ENCODE results near the gene NFIC.

- TF ChIP-seq GATA3 (IDR thresholded peaks at IDR 0.05; ENCODE audit: low read depth, low read length): no peak
- no peak for TF ChIP-seq GATA2 (IDR thresholded peaks at IDR 0.05; ENCODE audit: low read depth, low read length)
Measured at GRCh38 chr19:3335431-3336350, 30.7 kb upstream of the NFIC start.

Data from SH-SY5Y (cell line).